Measurements from ENCODE around the gene PLD1.
A peak's percentile ranks its signal among the peaks of the same experiment; 100 is the strongest.

The PLD1 gene

GRCh38 chr3:171796625-171797264 is 13.5 kb downstream of the PLD1 start:
- no peak for DNase-seq (ENCODE audit: low spot score)

GRCh38 chr3:171792531-171792930 is 17.8 kb downstream of the PLD1 start:
- DNase-seq (ENCODE audit: low spot score), result no peak

- no peak for DNase-seq (ENCODE audit: low spot score)
Observed at GRCh38 chr3:171791692-171792076, 18.6 kb downstream of the PLD1 start.

GRCh38 chr3:171790898-171791691 is 19.2 kb downstream of the PLD1 start:
- DNase-seq (ENCODE audit: low spot score), result no peak

GRCh38 chr3:171790574-171790897 is 19.7 kb downstream of the PLD1 start:
- DNase-seq (ENCODE audit: low spot score), result no peak

GRCh38 chr3:171789759-171790505 is 20.4 kb downstream of the PLD1 start:
- DNase-seq (ENCODE audit: low spot score), result no peak

- DNase-seq (ENCODE audit: low spot score), result peak; percentile 58
Observed at GRCh38 chr3:171788546-171789351, 21.5 kb downstream of the PLD1 start.

- DNase-seq (ENCODE audit: low spot score), result no peak
Observed at GRCh38 chr3:171786997-171787396, 23.3 kb downstream of the PLD1 start.

- DNase-seq (ENCODE audit: low spot score), result no peak
Observed at GRCh38 chr3:171784937-171785336, 25.3 kb downstream of the PLD1 start.

- DNase-seq (ENCODE audit: low spot score), result no peak
Observed at GRCh38 chr3:171784387-171784786, 25.9 kb downstream of the PLD1 start.

GRCh38 chr3:171783626-171784025 is 26.7 kb downstream of the PLD1 start:
- no peak for DNase-seq (ENCODE audit: low spot score)

- DNase-seq (ENCODE audit: low spot score), result no peak
Observed at GRCh38 chr3:171783086-171783485, 27.2 kb downstream of the PLD1 start.

- DNase-seq (ENCODE audit: low spot score), result no peak
Observed at GRCh38 chr3:171782617-171783016, 27.7 kb downstream of the PLD1 start.

GRCh38 chr3:171781711-171782127 is 28.6 kb downstream of the PLD1 start:
- DNase-seq (ENCODE audit: low spot score), result no peak

GRCh38 chr3:171778493-171778892 is 31.8 kb downstream of the PLD1 start:
- DNase-seq (ENCODE audit: low spot score), result no peak

- no peak for DNase-seq (ENCODE audit: low spot score)
Observed at GRCh38 chr3:171777596-171777995, 32.7 kb downstream of the PLD1 start.

GRCh38 chr3:171776839-171777583 is 33.3 kb downstream of the PLD1 start:
- DNase-seq (ENCODE audit: low spot score), result no peak

- DNase-seq (ENCODE audit: low spot score), result no peak
Observed at GRCh38 chr3:171776411-171776810, 33.9 kb downstream of the PLD1 start.

GRCh38 chr3:171775943-171776342 is 34.3 kb downstream of the PLD1 start:
- no peak for DNase-seq (ENCODE audit: low spot score)

- no peak for DNase-seq (ENCODE audit: low spot score)
Observed at GRCh38 chr3:171774521-171774920, 35.8 kb downstream of the PLD1 start.

- peak; percentile 63 for DNase-seq (ENCODE audit: low spot score)
Observed at GRCh38 chr3:171772427-171773056, 37.7 kb downstream of the PLD1 start.

Data from GM03348 (cell line).